ENCODE measurements around the gene DNAH17.

GRCh38 chr17:78527345-78527744, 49.9 kb downstream of the DNAH17 start:
- TF ChIP-seq CTCF (IDR thresholded peaks at IDR 0.05) (no peak), POLR2A (IDR thresholded peaks at IDR 0.05) (no peak)

Measured in esophagus squamous epithelium (tissue), 4 donors.